ENCODE results near the gene RASSF1. TPM values are rescaled to one million over a fixed set of nuclear protein-coding genes. Genes with fewer than 3 reads are reported as not detected.

Gene RASSF1
- total RNA-seq, 2 experiments from 2014 or later: 33.0 to 36.0 TPM

DNA sequence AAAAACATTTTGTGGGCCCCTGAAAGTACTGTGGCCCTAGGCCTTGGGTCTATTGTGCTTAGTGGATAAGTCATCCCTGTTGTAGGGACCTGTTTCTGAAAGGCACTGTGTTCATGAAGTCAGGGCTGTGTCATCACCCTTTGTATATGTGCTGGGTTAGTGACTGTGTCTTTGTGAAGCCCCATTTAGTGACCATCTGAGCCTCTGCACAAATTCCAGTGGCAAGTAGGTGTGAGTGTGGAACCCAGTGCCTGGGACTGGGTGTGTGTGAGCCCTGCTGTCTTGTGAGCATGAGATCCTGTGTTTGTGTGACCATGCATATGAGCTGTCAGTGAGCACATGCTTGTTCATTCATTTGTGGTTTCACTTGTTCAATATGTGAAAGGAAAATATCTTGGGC is 36.0 kb downstream of the RASSF1 start:
- no TSS peak for BruUV-seq (replicated peaks)
- H3K27ac ChIP-seq (ENCODE audit: low read depth, low read length, poor library complexity, severe bottlenecking): no peak overlapping the region
- H2AFZ ChIP-seq (ENCODE audit: low read length): no peak overlapping the region
- H3K9me2 ChIP-seq (ENCODE audit: insufficient read depth, low read length): no peaks in the 10 kb centered on the region
- POLR2A ChIA-PET: no interaction called here
- TF ChIP-seq EZH2phosphoT487 (IDR thresholded peaks at IDR 0.05; ENCODE audit: borderline replicate concordance, low read depth, low read length) (no peak), CTCF (conservative IDR thresholded peaks at IDR 0.05; ENCODE audit: low read length) (no peak)
- intact Hi-C loops (cut with micrococcal nuclease; ENCODE audit: unreplicated experiment): no loop called here
- H3K4me3 ChIP-seq (ENCODE audit: low read depth, low read length, poor library complexity, severe bottlenecking): no peak overlapping the region
- CTCF ChIA-PET (ENCODE audit: unreplicated experiment): no interaction called here
- DNase-seq (ENCODE audit: low spot score): no peak
- H3K4me2 ChIP-seq (ENCODE audit: low read length): no peak overlapping the region
- H3K9me3 ChIP-seq (ENCODE audit: low read length): peaks cover 11% of the 10 kb centered on the region; the same call in 1 of the 2 replicates
- no peaks in the 10 kb centered on the region for H3K79me2 ChIP-seq (ENCODE audit: insufficient read depth, low read depth, low read length)
- H3K4me1 ChIP-seq (ENCODE audit: insufficient read depth, low read length, poor library complexity, severe bottlenecking): peaks cover 10% of the 10 kb centered on the region
- H4K20me1 ChIP-seq (ENCODE audit: insufficient read depth, low read length): no peaks in the 10 kb centered on the region
- no peaks in the 10 kb centered on the region for H3K36me3 ChIP-seq (ENCODE audit: insufficient read depth, low read length)

DNA sequence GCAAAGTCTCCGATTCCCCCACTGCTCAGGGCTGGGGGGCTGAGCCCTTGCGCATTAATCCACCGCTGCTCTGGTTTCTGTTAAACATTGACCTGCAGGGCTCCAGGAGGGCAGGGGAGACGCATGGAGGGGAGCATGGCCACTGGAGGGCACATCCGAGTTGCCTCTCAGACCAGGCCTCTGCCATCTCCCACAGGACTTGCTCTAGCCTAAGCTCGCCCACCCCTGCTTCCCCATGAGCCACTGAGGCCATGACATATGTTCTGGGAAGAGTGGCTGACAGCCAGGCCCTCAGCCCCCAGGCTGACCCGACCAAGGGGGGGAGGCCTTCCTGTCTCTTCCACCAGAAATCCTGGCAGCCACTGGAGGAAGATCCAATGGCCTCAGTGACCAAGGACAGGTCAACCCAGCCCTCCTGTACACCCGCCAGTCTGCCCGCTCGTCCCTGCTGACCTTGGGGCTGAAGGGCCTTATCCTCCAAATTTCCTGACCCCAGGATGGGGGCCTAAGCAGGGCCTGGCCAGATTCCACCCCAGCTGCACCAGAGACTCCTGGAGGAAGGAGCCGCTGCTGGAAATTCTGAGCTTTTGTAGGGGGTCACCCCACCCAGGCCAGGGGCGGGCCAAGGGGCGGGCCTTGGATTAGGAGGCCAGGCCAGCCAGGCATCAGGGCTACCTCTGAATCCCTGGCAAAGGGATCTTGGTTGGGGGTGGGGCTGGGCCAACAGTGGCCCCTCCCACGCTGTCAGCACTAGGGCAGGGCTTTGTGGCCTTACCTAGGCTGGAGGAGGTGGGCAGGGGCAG is 37.4 kb downstream of the RASSF1 start, which contains the start of gene HYAL1:
Gene HYAL1 (minus strand): TSS at position 562 of the 803 bp plus-strand sequence. CDS start 618 bp downstream, outside the sequence.
- BruUV-seq (replicated peaks): no TSS peak
- DNase-seq (ENCODE audit: low spot score): no peak
- Histone ChIP-seq H4K20me1 (ENCODE audit: insufficient read depth, low read length) (no peaks in the 10 kb centered on the region), H3K36me3 (ENCODE audit: insufficient read depth, low read length) (no peaks in the 10 kb centered on the region), H3K4me2 (ENCODE audit: low read length) (no peak within 1 kb of the TSS), H3K79me2 (ENCODE audit: insufficient read depth, low read depth, low read length) (no peaks in the 10 kb centered on the region), H3K9me3 (ENCODE audit: low read length) (0 out of 2 replicates have a peak, but pooled peaks cover 5% of the 10 kb centered on the region), H3K4me1 (ENCODE audit: insufficient read depth, low read length, poor library complexity, severe bottlenecking) (peaks cover 14% of the 10 kb centered on the region), H3K9me2 (ENCODE audit: insufficient read depth, low read length) (no peaks in the 10 kb centered on the region), H2AFZ (ENCODE audit: low read length) (no peak within 1 kb of the TSS), H3K4me3 (ENCODE audit: low read depth, low read length, poor library complexity, severe bottlenecking) (no peak within 1 kb of the TSS), H3K27ac (ENCODE audit: low read depth, low read length, poor library complexity, severe bottlenecking) (no peak within 1 kb of the TSS)
- POLR2A ChIA-PET: no interaction called here
- intact Hi-C loops (cut with micrococcal nuclease; ENCODE audit: unreplicated experiment): no loop called here
- CTCF ChIA-PET (ENCODE audit: unreplicated experiment): no interaction called here
- TF ChIP-seq EZH2phosphoT487 (IDR thresholded peaks at IDR 0.05; ENCODE audit: borderline replicate concordance, low read depth, low read length) (no peak), CTCF (conservative IDR thresholded peaks at IDR 0.05; ENCODE audit: low read length) (no peak)
